ENCODE data around the gene DOK7.

GRCh38 chr4:3481783-3482393 lies 18.8 kb downstream of the DOK7 start:
- TF ChIP-seq PAX5 (IDR thresholded peaks at IDR 0.05; ENCODE audit: insufficient read depth, low read length, severe bottlenecking), result no peak
- TF ChIP-seq POLR2AphosphoS5 (IDR thresholded peaks at IDR 0.05; ENCODE audit: low read depth, low read length), result no peak
- no peak for TF ChIP-seq POLR2A (IDR thresholded peaks at IDR 0.05; ENCODE audit: low read depth, low read length)
- TF ChIP-seq TAF1 (IDR thresholded peaks at IDR 0.05; ENCODE audit: low read depth, low read length), result no peak
- TF ChIP-seq SPI1 (IDR thresholded peaks at IDR 0.05; ENCODE audit: low read depth, low read length), result no peak
